PC-3 (cell line): Measurements from ENCODE around the gene SIGLEC14. TPM values are rescaled to one million over a fixed set of nuclear protein-coding genes. Genes with fewer than 3 reads are reported as not detected.

Experiments
- ATAC-seq: fragments of 200-7000 bp; cut with Tn5 transposase; 2 replicates; pipeline ENCODE4 v1.9.1; 2020; ENCODE audit warnings: mild to moderate bottlenecking, moderate library complexity
- BruUV-seq: library from RNA; stranded (reverse); fragments of 400-500 nt; replicated peaks from 2 replicates; lab custom pipeline; 2021; lab: Mats Ljungman, UMichigan
- CTCF ChIA-PET: fragments of 300-600 bp; sonication (Branson Sonifier 250); formaldehyde crosslinking; loops from one replicate; lab custom pipeline; 2022; ENCODE audit warnings: antibody characterized with exemption; lab: Charles Lee
- POLR2A ChIA-PET: fragments of 300-600 bp; sonication (Branson Sonifier 250); formaldehyde crosslinking; loops from one replicate; lab custom pipeline; 2022; ENCODE audit warnings: antibody characterized with exemption; ENCODE audit not compliant: unreplicated experiment; lab: Charles Lee
- DNase-seq: peaks from one replicate; pipeline ENCODE4 v3.0.0-alpha.2; 2015
- H2AFZ ChIP-seq: fragments of 300-600 bp; sonication (generic); 2 replicates; pipeline ENCODE4 v1.6.0; 2016; ENCODE audit warnings: antibody characterized with exemption, low read length
- H3F3A ChIP-seq: fragments of 300-600 bp; sonication (generic); one replicate; pipeline ENCODE4 v1.6.0; 2017; ENCODE audit warnings: antibody characterized with exemption, low read length, control low read depth, mild to moderate bottlenecking; ENCODE audit not compliant: unreplicated experiment
- H3K27ac ChIP-seq: fragments of 300-600 bp; sonication (generic); 2 replicates; pipeline ENCODE4 v1.5.1; 2016; ENCODE audit warnings: mild to moderate bottlenecking, low read length
- H3K27me3 ChIP-seq: fragments of 300-600 bp; sonication (generic); 2 replicates; pipeline ENCODE4 v1.6.1; 2016; ENCODE audit warnings: low read length, mixed read lengths
- H3K36me3 ChIP-seq: fragments of 300-600 bp; sonication (generic); 2 replicates; pipeline ENCODE4 v1.6.1; 2016; ENCODE audit warnings: low read depth, mixed run types, low read length, mixed read lengths
- H3K4me1 ChIP-seq: fragments of 300-600 bp; sonication (generic); 2 replicates; pipeline ENCODE4 v1.5.1; 2016; ENCODE audit warnings: low read length; ENCODE audit not compliant: insufficient read depth
- H3K4me2 ChIP-seq: fragments of 300-600 bp; sonication (generic); 2 replicates; pipeline ENCODE4 v1.6.0; 2016; ENCODE audit warnings: low read length
- H3K4me3 ChIP-seq: fragments of 300-600 bp; sonication (generic); 2 replicates; pipeline ENCODE4 v1.5.1; 2016; ENCODE audit warnings: mild to moderate bottlenecking, low read length, mixed read lengths
- H3K79me2 ChIP-seq: fragments of 300-600 bp; sonication (generic); 2 replicates; pipeline ENCODE4 v1.6.1; 2017; ENCODE audit warnings: low read length, mixed read lengths
- H3K9ac ChIP-seq: fragments of 300-600 bp; sonication (generic); 2 replicates; pipeline ENCODE4 v1.6.0; 2016; ENCODE audit warnings: mild to moderate bottlenecking, low read length
- H3K9me2 ChIP-seq: fragments of 300-600 bp; sonication (generic); replicated peaks from 2 replicates; pipeline ENCODE4 v1.6.1; 2016; ENCODE audit warnings: mixed run types, low read length, mixed read lengths
- H3K9me3 ChIP-seq: fragments of 300-600 bp; sonication (generic); 2 replicates; pipeline ENCODE4 v1.6.1; 2016; ENCODE audit warnings: low read length, mixed read lengths
- H4K20me1 ChIP-seq: fragments of 300-600 bp; sonication (generic); 2 replicates; pipeline ENCODE4 v1.6.1; 2016; ENCODE audit warnings: low read length, mixed read lengths
- CTCF ChIP-seq: fragments of 300-600 bp; sonication (generic); conservative IDR thresholded peaks from 2 replicates; pipeline ENCODE4 v1.5.1; 2017; ENCODE audit warnings: antibody characterized with exemption, low read depth, mild to moderate bottlenecking, low read length
- EZH2 ChIP-seq: fragments of 300-600 bp; sonication (generic); IDR thresholded peaks from one replicate; pipeline ENCODE4 v1.6.1; 2017; ENCODE audit warnings: antibody characterized with exemption, mild to moderate bottlenecking, low read length; ENCODE audit not compliant: unreplicated experiment
- EZH2phosphoT487 ChIP-seq: fragments of 300-600 bp; sonication (generic); IDR thresholded peaks from 2 replicates; pipeline ENCODE4 v1.6.1; 2018; ENCODE audit warnings: mild to moderate bottlenecking, antibody characterized with exemption, low read length, borderline replicate concordance
- intact Hi-C: fragments of 100-400 bp; cut with micrococcal nuclease; formaldehyde crosslinking; loops from 2 replicates; pipeline ENCODE4 v1.9.0; 2023
- total RNA-seq: library from RNA; depleted of rRNA; stranded (reverse); fragments of >200 nt; gene quantifications from 2 replicates; pipeline ENCODE4 v1.2.3, GENCODE V29; 2014

The SIGLEC14 gene
- total RNA-seq, 1 experiment from 2014 or later = not detected

- Histone ChIP-seq H3K4me3 (no peak overlapping the region), H3K9me2 (no peaks in the 10 kb centered on the region), H3K27me3 (peaks cover 30% of the 10 kb centered on the region), H3K79me2 (no peaks in the 10 kb centered on the region), H2AFZ (no peak overlapping the region), H4K20me1 (no peaks in the 10 kb centered on the region), H3F3A (no peaks in the 10 kb centered on the region), H3K27ac (no peak overlapping the region), H3K9me3 (no peaks in the 10 kb centered on the region), H3K4me2 (no peak overlapping the region), H3K9ac (no peak overlapping the region), H3K4me1 (no peaks in the 10 kb centered on the region), H3K36me3 (no peaks in the 10 kb centered on the region)
- ATAC-seq (no peak), DNase-seq (no peak)
- TF ChIP-seq EZH2phosphoT487 = no peak
- TF ChIP-seq EZH2 = no peak
- TF ChIP-seq CTCF = no peak
- CTCF ChIA-PET = no interaction called here
- intact Hi-C loops = loop anchor here (2.0 kb wide), 1 partner anchor 115 kb away; no protein-coding TSS in a partner anchor
- POLR2A ChIA-PET = no interaction called here
- BruUV-seq = no TSS peak
Measured at GRCh38 chr19:51664131-51664530, 17.5 kb upstream of the SIGLEC14 start.

GRCh38 chr19:51663650-51664049 lies 17.0 kb upstream of the SIGLEC14 start:
- Histone ChIP-seq H3K36me3 (no peaks in the 10 kb centered on the region), H3K9me2 (no peaks in the 10 kb centered on the region), H3K9ac (no peak overlapping the region), H3K27ac (no peak overlapping the region), H3K9me3 (no peaks in the 10 kb centered on the region), H4K20me1 (no peaks in the 10 kb centered on the region), H3F3A (no peaks in the 10 kb centered on the region), H3K4me1 (no peaks in the 10 kb centered on the region), H2AFZ (no peak overlapping the region), H3K4me3 (no peak overlapping the region), H3K4me2 (no peak overlapping the region), H3K79me2 (no peaks in the 10 kb centered on the region), H3K27me3 (peaks cover 30% of the 10 kb centered on the region)
- no TSS peak for BruUV-seq
- TF ChIP-seq EZH2 (no peak), EZH2phosphoT487 (no peak), CTCF (no peak)
- intact Hi-C loops = loop anchor here (2.0 kb wide), 1 partner anchor 115 kb away; no protein-coding TSS in a partner anchor
- ATAC-seq (no peak), DNase-seq (no peak)
- ChIA-PET POLR2A (no interaction called here), CTCF (interaction anchor here (0.6 kb wide), 1 partner anchor 15 kb away, joined by 3 read pairs; no protein-coding TSS in a partner anchor)

GRCh38 chr19:51660975-51661600 lies 14.5 kb upstream of the SIGLEC14 start:
- Histone ChIP-seq H3K9ac (no peak overlapping the region), H2AFZ (no peak overlapping the region), H3K9me3 (no peaks in the 10 kb centered on the region), H3K27ac (no peak overlapping the region), H3K9me2 (no peaks in the 10 kb centered on the region), H3K36me3 (no peaks in the 10 kb centered on the region), H3F3A (no peaks in the 10 kb centered on the region), H3K4me1 (peaks cover 5% of the 10 kb centered on the region), H3K27me3 (peaks cover 18% of the 10 kb centered on the region; the same call in 1 of the 2 replicates), H3K4me3 (no peak overlapping the region), H4K20me1 (no peaks in the 10 kb centered on the region), H3K79me2 (no peaks in the 10 kb centered on the region), H3K4me2 (no peak overlapping the region)
- POLR2A ChIA-PET = no interaction called here
- CTCF ChIA-PET = interaction anchor here (0.5 to 1.0 kb wide), 12 partner anchors 16 to 321 kb away, joined by 3 to 6 read pairs (median 4); no protein-coding TSS in a partner anchor
- no TSS peak for BruUV-seq
- intact Hi-C loops = no loop called here
- TF ChIP-seq CTCF (peak; percentile 69), EZH2 (no peak), EZH2phosphoT487 (no peak)
- peak; percentile 95 for DNase-seq
- peak; percentile 85 for ATAC-seq
